ENCODE measurements around the gene MEGF11.

Gene MEGF11

GRCh38 chr15:65986416-65986815 lies 267.1 kb downstream of the MEGF11 start:
- TF ChIP-seq TOX (CRISPR knock-in tag; IDR thresholded peaks at IDR 0.05; ENCODE audit: borderline replicate concordance) (no peak), OSR1 (CRISPR knock-in tag; IDR thresholded peaks at IDR 0.05) (no peak), PPARA (CRISPR knock-in tag; IDR thresholded peaks at IDR 0.05; ENCODE audit: borderline replicate concordance) (no peak), RARB (CRISPR knock-in tag; IDR thresholded peaks at IDR 0.05) (no peak), SNAI2 (CRISPR knock-in tag; IDR thresholded peaks at IDR 0.05) (no peak), TCF4 (CRISPR knock-in tag; IDR thresholded peaks at IDR 0.05; ENCODE audit: borderline replicate concordance) (no peak), ZFP30 (CRISPR knock-in tag; IDR thresholded peaks at IDR 0.05) (no peak), ARNTL (CRISPR knock-in tag; IDR thresholded peaks at IDR 0.05; ENCODE audit: borderline replicate concordance, low read depth) (no peak), ZNF8 (CRISPR knock-in tag; IDR thresholded peaks at IDR 0.05) (no peak), ISL1 (CRISPR knock-in tag; IDR thresholded peaks at IDR 0.05) (no peak), CSDC2 (CRISPR knock-in tag; IDR thresholded peaks at IDR 0.05) (no peak), BACH2 (CRISPR knock-in tag; IDR thresholded peaks at IDR 0.05; ENCODE audit: borderline replicate concordance) (no peak), ESRRG (CRISPR knock-in tag; IDR thresholded peaks at IDR 0.05) (no peak), ZNF565 (CRISPR knock-in tag; conservative IDR thresholded peaks at IDR 0.05; ENCODE audit: low read depth) (no peak), ZNF70 (CRISPR knock-in tag; IDR thresholded peaks at IDR 0.05) (no peak), ZFP3 (CRISPR knock-in tag; IDR thresholded peaks at IDR 0.05) (no peak)
- TF ChIP-seq, protein P1, sequence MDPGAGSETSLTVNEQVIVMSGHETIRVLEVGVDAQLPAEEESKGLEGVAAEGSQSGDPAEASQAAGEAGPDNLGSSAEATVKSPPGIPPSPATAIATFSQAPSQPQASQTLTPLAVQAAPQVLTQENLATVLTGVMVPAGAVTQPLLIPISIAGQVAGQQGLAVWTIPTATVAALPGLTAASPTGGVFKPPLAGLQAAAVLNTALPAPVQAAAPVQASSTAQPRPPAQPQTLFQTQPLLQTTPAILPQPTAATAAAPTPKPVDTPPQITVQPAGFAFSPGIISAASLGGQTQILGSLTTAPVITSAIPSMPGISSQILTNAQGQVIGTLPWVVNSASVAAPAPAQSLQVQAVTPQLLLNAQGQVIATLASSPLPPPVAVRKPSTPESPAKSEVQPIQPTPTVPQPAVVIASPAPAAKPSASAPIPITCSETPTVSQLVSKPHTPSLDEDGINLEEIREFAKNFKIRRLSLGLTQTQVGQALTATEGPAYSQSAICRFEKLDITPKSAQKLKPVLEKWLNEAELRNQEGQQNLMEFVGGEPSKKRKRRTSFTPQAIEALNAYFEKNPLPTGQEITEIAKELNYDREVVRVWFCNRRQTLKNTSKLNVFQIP (CRISPR knock-in tag; IDR thresholded peaks at IDR 0.05; ENCODE audit: borderline replicate concordance, low read depth): no peak
- TF ChIP-seq, protein P2, sequence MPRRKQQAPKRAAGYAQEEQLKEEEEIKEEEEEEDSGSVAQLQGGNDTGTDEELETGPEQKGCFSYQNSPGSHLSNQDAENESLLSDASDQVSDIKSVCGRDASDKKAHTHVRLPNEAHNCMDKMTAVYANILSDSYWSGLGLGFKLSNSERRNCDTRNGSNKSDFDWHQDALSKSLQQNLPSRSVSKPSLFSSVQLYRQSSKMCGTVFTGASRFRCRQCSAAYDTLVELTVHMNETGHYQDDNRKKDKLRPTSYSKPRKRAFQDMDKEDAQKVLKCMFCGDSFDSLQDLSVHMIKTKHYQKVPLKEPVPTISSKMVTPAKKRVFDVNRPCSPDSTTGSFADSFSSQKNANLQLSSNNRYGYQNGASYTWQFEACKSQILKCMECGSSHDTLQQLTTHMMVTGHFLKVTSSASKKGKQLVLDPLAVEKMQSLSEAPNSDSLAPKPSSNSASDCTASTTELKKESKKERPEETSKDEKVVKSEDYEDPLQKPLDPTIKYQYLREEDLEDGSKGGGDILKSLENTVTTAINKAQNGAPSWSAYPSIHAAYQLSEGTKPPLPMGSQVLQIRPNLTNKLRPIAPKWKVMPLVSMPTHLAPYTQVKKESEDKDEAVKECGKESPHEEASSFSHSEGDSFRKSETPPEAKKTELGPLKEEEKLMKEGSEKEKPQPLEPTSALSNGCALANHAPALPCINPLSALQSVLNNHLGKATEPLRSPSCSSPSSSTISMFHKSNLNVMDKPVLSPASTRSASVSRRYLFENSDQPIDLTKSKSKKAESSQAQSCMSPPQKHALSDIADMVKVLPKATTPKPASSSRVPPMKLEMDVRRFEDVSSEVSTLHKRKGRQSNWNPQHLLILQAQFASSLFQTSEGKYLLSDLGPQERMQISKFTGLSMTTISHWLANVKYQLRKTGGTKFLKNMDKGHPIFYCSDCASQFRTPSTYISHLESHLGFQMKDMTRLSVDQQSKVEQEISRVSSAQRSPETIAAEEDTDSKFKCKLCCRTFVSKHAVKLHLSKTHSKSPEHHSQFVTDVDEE (CRISPR knock-in tag; IDR thresholded peaks at IDR 0.05): no peak
- ATAC-seq: no peak

DNA sequence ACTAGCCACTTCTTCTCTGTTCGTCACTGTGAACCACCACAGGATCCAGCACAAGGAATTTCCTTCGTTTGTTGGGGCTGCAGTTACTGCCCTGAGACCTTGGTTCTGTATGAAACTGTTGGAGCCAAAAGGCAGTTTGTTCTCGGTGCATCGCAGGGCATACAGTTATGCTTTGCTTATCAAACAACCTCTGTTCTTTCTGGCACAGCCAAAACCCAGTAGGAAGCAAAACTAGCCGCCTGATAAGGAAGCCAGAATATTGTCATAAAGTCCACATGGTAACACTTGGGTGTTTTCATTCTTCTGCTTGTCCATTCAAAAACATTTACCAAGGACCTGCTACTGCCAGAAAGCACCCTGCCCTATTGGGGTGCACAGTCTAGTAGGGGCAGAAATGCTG lies 268.2 kb downstream of the MEGF11 start:
- no peak for ATAC-seq
- no peak for TF ChIP-seq BACH2 (CRISPR knock-in tag; IDR thresholded peaks at IDR 0.05; ENCODE audit: borderline replicate concordance)
- no peak for TF ChIP-seq ZC3H10 (CRISPR knock-in tag; IDR thresholded peaks at IDR 0.05)
- TF ChIP-seq TCF4 (CRISPR knock-in tag; IDR thresholded peaks at IDR 0.05; ENCODE audit: borderline replicate concordance): no peak
- TF ChIP-seq, protein P3, sequence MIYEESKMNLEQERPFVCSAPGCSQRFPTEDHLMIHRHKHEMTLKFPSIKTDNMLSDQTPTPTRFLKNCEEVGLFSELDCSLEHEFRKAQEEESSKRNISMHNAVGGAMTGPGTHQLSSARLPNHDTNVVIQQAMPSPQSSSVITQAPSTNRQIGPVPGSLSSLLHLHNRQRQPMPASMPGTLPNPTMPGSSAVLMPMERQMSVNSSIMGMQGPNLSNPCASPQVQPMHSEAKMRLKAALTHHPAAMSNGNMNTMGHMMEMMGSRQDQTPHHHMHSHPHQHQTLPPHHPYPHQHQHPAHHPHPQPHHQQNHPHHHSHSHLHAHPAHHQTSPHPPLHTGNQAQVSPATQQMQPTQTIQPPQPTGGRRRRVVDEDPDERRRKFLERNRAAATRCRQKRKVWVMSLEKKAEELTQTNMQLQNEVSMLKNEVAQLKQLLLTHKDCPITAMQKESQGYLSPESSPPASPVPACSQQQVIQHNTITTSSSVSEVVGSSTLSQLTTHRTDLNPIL (CRISPR knock-in tag; IDR thresholded peaks at IDR 0.05; ENCODE audit: low read depth): no peak
- no peak for TF ChIP-seq ZNF565 (CRISPR knock-in tag; conservative IDR thresholded peaks at IDR 0.05; ENCODE audit: low read depth)
- no peak for TF ChIP-seq ZNF70 (CRISPR knock-in tag; IDR thresholded peaks at IDR 0.05)
- no peak for TF ChIP-seq CSDC2 (CRISPR knock-in tag; IDR thresholded peaks at IDR 0.05)
- TF ChIP-seq GLIS3 (CRISPR knock-in tag; IDR thresholded peaks at IDR 0.05): no peak
- TF ChIP-seq PATZ1 (CRISPR knock-in tag; IDR thresholded peaks at IDR 0.05; ENCODE audit: borderline replicate concordance): no peak
- TF ChIP-seq, protein P2 (CRISPR knock-in tag; IDR thresholded peaks at IDR 0.05): no peak
- TF ChIP-seq PPARA (CRISPR knock-in tag; IDR thresholded peaks at IDR 0.05; ENCODE audit: borderline replicate concordance): no peak
- TF ChIP-seq ZNF8 (CRISPR knock-in tag; IDR thresholded peaks at IDR 0.05): no peak
- no peak for TF ChIP-seq TOX (CRISPR knock-in tag; IDR thresholded peaks at IDR 0.05; ENCODE audit: borderline replicate concordance)
- no peak for TF ChIP-seq ESRRG (CRISPR knock-in tag; IDR thresholded peaks at IDR 0.05)
- TF ChIP-seq ARNTL (CRISPR knock-in tag; IDR thresholded peaks at IDR 0.05; ENCODE audit: borderline replicate concordance, low read depth): no peak
- TF ChIP-seq ZFP3 (CRISPR knock-in tag; IDR thresholded peaks at IDR 0.05): no peak
- TF ChIP-seq ISL1 (CRISPR knock-in tag; IDR thresholded peaks at IDR 0.05): no peak
